Stimulated activated CD8-positive, alpha-beta memory T cell treated with anti-CD3 and anti-CD28 coated beads, Interleukin-15, amount 100 ng/mL, for 24 hours (primary cell): ENCODE results near the gene RHBG.
"Not testable (repeated sequence)": the region's sequence is repeated elsewhere in the genome, so short reads cannot be mapped to it uniquely, and the experiment has no call there.

Source experiments
- DNase-seq: peaks from one replicate; pipeline ENCODE4 v3.0.0-alpha.2; 2020; ENCODE audit warnings: low read depth

Gene RHBG, protein sequence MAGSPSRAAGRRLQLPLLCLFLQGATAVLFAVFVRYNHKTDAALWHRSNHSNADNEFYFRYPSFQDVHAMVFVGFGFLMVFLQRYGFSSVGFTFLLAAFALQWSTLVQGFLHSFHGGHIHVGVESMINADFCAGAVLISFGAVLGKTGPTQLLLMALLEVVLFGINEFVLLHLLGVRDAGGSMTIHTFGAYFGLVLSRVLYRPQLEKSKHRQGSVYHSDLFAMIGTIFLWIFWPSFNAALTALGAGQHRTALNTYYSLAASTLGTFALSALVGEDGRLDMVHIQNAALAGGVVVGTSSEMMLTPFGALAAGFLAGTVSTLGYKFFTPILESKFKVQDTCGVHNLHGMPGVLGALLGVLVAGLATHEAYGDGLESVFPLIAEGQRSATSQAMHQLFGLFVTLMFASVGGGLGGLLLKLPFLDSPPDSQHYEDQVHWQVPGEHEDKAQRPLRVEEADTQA

DNA sequence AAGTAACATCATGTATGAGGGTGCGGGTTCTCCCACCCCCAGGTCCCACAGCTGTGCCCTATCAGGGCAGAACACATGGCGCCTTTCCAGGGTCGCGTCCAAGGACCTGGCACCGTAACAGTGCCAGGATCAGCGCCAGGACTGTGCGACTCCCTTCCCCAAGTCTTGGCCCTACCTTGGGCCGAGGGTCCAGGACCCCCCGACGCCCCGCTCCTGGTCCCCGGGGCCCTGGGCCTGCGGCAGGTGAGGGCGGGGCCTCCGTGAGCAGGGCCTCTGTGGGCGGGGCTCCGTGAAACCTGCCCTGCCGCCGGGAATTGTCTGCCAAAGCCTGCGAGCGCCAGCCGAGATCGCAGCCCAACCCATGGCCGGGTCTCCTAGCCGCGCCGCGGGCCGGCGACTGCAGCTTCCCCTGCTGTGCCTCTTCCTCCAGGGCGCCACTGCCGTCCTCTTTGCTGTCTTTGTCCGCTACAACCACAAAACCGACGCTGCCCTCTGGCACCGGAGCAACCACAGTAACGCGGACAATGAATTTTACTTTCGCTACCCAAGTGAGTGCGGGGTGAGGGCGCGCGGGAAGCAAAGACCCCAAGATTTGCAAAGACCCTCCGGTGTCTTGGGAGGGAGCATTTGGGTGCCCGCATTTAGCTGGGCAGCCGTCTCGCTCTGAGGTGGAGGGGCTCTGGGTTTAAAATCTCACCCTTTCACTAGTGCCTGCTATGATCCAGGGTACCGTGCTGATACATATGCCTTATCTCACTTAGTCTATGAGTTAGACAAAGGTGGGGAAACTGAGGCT is at the start of gene RHBG:
Gene RHBG (plus strand): TSS at position 323 of the 796 bp plus-strand sequence. CDS start 39 bp downstream, at position 362.
- DNase-seq = no peak

DNA sequence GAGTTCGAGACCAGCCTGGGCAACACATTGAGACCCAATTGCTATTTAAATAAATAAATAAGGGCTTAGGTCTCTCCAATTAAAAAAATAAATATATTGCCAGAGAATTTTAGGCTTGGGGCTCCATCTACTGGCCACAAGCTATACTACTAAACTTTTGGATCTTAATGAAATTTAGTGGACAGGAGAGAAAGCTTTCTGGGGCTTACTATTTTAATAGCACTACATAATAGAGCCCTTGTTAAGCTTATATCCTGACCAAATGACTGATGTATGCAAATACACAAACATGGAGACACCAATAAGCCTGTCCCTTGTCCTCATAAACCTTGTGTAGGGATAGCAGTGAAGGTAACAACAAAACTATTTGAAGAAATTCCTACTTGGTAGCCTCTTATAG is 49.3 kb upstream of the RHBG start:
- DNase-seq = no peak

- no peak for DNase-seq
These were observed 48.5 kb upstream of the RHBG start for GRCh38 chr1:156320560-156320959.

- DNase-seq = not testable (repeated sequence)
These were observed 45.8 kb upstream of the RHBG start for GRCh38 chr1:156323179-156323578.

DNA sequence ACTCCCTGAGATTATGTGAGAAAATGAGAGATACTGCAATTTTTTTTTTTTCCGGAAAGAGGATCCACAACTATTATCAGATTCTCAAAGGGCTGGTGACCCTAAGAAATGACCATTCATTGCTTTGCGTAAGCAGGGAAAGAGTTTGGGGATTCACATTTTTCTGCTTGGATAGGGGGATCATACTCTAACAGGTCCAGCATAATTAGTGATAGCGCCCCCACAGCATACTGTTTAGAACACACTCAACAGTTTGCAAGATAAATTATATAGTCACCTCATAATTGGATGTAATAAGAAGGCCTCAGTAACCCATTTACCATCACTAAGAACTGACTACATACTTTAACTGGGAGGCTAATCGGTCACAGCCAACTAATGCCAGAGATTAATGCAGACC is 32.8 kb upstream of the RHBG start:
- no peak for DNase-seq

DNA sequence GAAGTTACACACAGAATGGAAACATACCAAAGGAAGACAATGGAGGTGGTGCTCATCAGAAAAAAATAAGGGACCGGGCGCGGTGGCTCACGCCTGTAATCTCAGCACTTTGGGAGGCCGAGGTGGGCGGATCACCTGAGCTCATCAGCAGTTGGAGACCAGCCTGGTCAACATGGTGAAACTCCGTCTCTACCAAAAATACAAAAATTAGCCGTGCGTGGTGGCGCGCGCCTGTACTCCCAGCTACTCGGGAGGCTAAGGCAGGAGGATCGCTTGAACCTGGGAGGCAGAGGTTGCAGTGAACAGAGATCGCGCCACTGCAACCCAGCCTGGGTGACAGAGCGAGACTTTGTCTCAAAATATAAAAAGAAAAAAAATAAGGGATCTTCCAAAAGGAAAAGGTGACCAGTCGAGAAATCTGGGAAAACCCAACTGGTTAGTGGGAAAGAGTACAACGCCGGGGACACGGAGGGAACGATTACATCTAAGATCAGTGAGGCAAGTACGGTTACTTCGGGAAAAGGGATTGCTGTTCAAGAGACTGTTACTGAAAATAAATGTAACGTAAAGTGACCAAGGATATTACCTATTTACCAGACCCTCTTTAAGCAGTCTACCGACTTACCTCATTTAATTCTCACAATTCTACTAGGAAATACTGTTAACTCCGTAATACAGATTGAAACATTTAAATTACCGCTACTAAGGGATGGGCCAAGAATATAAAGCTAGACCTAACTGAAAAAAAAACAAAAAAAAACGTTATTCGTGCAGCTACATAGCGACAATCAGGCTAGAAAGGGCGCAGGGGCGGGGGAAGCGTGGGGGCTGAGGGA is 31.7 kb upstream of the RHBG start:
- no peak for DNase-seq

- DNase-seq = no peak
These were observed 31.2 kb upstream of the RHBG start for GRCh38 chr1:156337888-156338179.

DNA sequence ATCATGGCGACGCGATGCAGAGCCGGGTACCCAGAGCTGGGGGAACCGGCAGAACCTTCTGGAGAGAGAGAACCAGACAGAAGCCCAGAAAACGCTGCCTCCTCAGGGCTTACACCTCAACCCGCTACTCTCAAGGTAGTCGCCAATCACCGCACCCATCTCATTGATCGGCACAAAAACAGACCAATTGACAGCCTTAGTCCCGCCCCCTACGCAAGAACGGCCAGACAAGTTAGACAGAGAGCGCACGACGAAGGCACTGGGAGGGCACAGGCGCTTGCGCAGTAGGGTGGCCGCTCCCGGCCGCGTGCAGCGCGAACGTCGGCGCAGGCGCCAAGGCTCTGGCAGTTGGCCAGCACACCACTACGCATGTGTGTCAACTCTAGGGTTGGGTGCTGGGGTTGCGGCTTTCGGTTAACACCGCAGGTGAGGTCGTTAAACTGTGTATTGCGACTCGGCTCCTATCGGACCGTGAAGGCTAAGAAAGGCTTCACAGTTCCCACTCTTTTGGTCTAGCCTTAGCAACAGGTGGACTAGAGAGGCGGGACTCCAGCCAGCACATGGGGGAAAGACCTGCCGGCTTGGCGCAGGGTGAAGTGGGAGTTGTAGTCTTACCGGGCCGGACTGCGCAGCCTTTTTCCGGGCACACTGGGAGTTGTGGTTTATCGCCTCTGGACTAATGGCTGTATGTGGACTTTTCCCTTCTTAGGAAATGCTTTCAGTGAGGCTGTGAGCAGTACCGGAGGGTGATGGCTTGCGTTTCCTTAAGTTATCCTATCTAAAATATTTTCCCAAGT is 30.6 kb upstream of the RHBG start, which contains the start of the genes CCT3 and TSACC:
Gene CCT3 (minus strand): TSS at position 113 of the 797 bp plus-strand sequence. CDS start 108 bp downstream, at position 5.
Gene TSACC (plus strand): TSS at position 347 of the 797 bp plus-strand sequence. CDS start 1,232 bp downstream, outside the sequence.
- peak; percentile 99 for DNase-seq

DNA sequence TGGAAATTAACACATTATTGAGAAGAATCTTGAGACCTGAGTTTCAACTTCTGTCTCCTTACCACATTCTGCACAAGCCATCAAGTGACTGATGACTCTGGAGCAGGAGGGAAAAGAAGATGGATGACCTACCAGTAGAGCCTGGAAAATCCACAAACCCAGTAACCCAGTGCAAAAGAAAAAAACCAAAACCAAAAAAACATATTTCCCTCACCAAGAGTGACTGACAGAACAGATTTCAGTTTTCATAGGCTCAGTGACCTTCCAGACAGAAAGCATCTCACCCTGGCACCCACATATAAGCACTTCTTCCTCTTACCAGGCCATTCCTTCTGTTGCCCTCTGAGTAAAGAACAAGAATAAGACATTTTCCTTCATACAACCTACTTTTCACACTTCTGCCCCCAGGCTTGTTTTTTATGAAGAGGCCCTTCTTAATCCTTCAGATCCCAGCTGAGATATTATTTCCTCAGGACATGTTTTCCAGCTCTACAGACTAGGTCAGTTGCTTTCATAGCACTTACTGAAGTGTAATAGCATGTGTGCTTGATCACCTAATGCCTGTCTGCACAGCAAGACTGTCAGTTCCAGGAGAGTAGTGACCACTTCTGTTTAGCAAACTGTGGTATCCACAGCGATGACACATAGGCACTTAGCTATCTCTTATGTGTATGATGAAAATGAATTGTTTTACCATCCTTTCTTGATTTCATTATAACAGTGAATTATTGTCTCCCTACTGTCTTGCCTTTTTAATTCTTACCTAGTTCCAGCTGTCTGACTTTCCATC is 26.6 kb upstream of the RHBG start:
- no peak for DNase-seq

DNA sequence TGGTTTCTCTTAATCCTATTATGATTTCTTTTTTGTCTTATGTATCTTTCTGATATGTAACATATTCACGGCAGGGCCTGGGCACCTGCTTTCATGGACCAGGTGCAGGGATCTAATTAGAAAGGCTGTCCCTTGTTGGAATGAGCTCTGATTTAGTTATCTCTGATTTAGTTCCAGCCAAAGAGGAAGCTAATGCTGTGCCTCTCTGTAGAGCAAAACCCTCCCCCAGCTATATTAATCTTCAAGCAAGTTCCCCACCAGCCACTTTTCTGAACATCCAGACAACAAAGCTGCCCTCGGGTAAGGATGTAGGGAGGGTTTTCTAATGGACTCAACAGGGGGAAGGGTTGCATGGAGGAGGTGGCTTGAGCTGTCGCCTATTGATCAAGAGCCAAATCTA is 24.6 kb upstream of the RHBG start:
- DNase-seq = no peak

DNA sequence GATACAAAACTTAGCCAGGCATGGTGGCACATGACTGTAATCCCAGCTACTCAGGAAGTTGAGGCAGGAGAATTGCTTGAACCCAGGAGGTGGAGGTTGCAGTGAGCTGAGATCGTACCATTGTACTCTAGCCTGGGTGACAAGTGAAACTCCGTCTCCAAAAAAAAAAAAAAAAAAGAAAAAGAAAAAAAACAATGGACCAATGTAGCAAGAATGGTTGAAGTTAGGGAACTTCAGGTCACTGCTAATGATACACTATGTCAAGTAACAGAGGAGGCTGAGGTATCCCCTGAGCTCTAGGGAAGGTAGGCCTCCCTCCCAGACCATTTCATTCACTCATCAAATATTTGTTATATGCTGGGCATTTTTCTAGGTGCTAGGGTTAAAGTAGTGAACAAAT is 23.0 kb upstream of the RHBG start:
- DNase-seq = not testable (repeated sequence)

DNA sequence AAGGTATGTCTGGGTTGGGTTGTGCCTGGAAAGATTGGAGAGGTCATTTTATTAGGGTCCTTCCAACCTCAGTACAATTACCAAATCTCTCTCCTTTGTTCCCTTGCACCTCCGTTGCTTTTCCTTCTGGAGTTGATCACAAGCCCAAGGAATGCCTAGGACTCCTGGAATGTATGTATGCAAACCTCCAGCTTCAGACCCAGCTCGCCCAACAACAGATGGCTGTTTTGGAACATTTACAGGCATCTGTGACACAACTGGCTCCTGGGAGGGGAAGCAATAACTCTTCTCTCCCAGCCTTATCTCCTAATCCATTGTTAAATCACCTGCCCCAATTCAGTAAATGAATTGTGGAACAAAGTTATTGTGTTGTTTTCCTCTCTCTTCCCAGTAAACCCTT is 22.4 kb upstream of the RHBG start:
- no peak for DNase-seq

GRCh38 chr1:156347331-156347730 is 21.7 kb upstream of the RHBG start:
- no peak for DNase-seq

GRCh38 chr1:156352481-156352880 is 16.5 kb upstream of the RHBG start:
- not testable (repeated sequence) for DNase-seq

DNA sequence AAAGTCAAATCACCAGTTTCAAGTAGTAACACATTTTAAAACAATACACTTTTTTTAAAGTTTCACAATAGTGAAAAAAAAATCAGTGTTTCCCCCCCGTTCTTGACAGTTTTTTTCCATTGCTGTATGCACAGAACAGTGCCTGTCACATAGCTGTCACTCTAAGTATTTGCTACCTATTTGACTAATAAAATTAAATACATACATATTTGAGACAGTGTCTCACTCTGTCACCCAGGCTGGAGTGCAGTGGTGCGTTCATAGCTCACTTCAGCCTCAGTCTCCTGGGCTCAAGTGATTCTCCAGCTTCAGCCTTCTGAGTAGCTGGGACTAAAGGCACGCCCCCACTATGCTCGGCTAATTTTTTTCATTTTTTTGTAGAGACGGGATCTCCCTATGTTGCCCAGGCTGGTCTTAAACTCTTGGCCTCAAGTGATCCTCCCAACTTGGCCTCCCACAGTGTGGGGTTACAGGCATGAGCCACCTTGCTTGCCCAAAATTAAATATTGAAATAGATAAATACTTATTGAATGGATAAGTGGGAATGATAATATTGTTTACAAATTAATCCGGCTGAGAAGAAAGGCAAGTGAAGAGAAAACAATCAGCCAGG is 12.6 kb upstream of the RHBG start:
- DNase-seq = no peak

GRCh38 chr1:156356875-156357534 is 12.0 kb upstream of the RHBG start:
- DNase-seq = peak; percentile 27

DNA sequence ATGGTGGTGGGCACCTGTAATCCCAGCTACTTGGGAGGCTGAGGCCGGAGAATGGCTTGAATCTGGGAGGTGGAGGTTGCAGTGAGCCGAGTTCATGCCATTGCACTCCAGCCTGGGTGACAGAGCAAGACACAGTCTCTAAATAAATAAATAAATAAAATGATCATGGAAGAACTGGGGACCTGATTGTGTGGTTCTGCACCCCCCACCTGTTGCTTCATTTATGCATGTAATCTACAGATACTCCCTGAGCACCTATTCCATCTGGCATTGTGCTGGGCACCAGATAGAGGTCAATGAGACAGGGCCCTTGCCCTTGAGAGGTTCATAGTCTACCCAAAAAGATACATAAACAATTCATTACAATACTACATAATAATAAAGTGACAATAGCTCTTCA is 11.0 kb upstream of the RHBG start:
- no peak for DNase-seq

DNA sequence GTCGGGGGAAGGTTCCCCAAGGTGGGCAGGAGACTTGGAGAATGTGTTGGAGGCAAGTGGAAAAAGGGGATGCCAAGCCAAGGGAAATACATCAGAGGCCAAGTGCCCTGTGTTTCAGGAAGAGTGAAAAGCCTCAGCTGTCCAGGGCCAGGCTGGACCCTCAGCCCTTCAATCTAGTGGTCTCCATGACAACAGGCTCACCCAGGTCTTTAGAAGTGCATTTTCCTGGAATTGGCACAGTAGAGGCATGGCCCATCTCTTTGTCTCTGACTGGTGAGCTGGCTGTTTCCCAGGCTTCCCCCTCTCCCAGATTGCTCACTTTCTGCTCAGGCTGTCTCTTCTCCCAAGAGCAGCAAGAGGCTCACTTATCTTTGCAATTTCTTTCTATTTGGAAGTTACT is 10.4 kb upstream of the RHBG start:
- no peak for DNase-seq

- DNase-seq = no peak
These were observed 9.8 kb upstream of the RHBG start for GRCh38 chr1:156359249-156359648.

DNA sequence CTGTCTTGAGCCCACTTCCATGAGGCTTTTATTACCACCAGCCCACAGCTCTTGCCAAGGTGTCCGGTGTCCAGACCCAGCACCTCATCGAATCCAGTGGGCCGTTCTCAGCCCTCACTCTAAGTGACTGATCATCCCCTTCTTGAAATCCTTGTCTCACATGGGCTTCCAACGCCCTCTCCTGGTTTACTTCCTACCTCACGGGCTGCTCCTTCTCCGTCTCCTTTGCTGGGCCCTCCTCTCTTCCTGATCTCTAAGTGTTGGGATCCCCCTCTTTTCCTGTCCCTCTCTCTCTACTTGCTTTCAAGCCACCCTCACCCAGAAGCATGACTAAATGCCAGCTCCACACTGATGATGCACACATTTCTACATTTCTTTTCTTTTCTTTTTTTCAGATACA is 9.0 kb upstream of the RHBG start:
- no peak for DNase-seq
